ENCODE results near the gene WBP1L.

DNA sequence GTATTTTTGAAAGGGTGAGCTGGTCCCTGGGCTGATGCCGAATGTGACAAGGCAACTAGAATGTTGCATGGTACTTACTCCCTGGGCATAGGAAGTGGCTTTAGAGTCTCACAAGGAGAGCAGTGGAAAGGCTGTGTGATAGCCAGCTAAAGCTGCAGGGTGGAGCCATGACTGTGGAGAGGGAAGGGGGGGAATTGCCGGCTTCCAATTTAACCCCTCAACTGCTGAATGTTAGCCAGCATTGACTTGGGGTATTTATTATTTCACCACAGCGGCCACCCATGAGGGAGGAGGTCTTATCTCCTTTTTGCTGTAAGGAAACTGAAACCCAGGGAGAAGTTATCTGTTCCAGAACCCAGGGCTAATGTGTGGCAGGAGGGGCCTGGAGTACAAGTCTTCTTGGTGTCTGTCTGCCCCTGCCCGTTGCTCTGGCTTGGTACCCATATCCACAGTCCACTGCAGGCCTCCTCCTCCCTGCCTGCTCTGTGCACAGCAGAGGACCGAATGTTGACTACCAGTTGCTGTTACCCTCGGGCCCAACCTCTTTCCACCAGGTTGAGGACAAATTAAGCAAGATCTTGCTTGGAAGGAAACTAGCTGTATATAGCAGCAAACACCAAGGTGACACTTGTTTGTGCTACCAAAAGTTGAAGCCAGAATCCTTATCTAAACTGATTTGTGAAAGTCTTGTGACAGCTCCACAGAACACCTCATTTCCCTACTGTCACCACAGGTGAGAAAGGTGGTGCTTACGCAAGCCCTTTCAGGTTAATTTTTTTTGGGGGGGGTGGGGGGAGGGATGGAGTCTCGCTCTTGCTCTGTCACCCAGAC, 37.6 kb downstream of the WBP1L start:
- TF ChIP-seq CTCF (conservative IDR thresholded peaks at IDR 0.05; ENCODE audit: low read depth in 2 of 2): no peak
- TF ChIP-seq POLR2AphosphoS5 (IDR thresholded peaks at IDR 0.05; ENCODE audit: low read depth): no peak
- no peak for TF ChIP-seq EZH2 (IDR thresholded peaks at IDR 0.05; ENCODE audit: low read depth, unreplicated experiment)
- TF ChIP-seq JUNB (IDR thresholded peaks at IDR 0.05; ENCODE audit: unreplicated experiment): no peak
- TF ChIP-seq ZNF331 (CRISPR knock-in tag; IDR thresholded peaks at IDR 0.05; ENCODE audit: low read depth): no peak
- no peak for TF ChIP-seq CREB1 (CRISPR knock-in tag; IDR thresholded peaks at IDR 0.05; ENCODE audit: low read depth)
- TF ChIP-seq, protein P1, sequence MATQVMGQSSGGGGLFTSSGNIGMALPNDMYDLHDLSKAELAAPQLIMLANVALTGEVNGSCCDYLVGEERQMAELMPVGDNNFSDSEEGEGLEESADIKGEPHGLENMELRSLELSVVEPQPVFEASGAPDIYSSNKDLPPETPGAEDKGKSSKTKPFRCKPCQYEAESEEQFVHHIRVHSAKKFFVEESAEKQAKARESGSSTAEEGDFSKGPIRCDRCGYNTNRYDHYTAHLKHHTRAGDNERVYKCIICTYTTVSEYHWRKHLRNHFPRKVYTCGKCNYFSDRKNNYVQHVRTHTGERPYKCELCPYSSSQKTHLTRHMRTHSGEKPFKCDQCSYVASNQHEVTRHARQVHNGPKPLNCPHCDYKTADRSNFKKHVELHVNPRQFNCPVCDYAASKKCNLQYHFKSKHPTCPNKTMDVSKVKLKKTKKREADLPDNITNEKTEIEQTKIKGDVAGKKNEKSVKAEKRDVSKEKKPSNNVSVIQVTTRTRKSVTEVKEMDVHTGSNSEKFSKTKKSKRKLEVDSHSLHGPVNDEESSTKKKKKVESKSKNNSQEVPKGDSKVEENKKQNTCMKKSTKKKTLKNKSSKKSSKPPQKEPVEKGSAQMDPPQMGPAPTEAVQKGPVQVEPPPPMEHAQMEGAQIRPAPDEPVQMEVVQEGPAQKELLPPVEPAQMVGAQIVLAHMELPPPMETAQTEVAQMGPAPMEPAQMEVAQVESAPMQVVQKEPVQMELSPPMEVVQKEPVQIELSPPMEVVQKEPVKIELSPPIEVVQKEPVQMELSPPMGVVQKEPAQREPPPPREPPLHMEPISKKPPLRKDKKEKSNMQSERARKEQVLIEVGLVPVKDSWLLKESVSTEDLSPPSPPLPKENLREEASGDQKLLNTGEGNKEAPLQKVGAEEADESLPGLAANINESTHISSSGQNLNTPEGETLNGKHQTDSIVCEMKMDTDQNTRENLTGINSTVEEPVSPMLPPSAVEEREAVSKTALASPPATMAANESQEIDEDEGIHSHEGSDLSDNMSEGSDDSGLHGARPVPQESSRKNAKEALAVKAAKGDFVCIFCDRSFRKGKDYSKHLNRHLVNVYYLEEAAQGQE (IDR thresholded peaks at IDR 0.05; ENCODE audit: unreplicated experiment): no peak
